Panc1 (cell line): ENCODE data around the gene DUOX1. TPM values are rescaled to one million over a fixed set of nuclear protein-coding genes. Genes with fewer than 3 reads are reported as not detected.

Experiments used
- ATAC-seq: fragments of 200-7000 bp; cut with Tn5 transposase; 2 replicates; pipeline ENCODE4 v1.9.1; 2020; ENCODE audit warnings: mild to moderate bottlenecking, moderate library complexity
- BruUV-seq: library from RNA; stranded (reverse); fragments of 400-500 nt; replicated peaks from 2 replicates; lab custom pipeline; 2021; lab: Mats Ljungman, UMichigan
- CTCF ChIA-PET: fragments of 300-600 bp; sonication (Branson Sonifier 250); formaldehyde crosslinking; loops from one replicate; lab custom pipeline; 2022; ENCODE audit warnings: antibody characterized with exemption; lab: Charles Lee
- POLR2A ChIA-PET: fragments of 300-600 bp; sonication (Branson Sonifier 250); formaldehyde crosslinking; loops from one replicate; lab custom pipeline; 2022; ENCODE audit warnings: antibody characterized with exemption; lab: Charles Lee
- DNase-seq: peaks from one replicate; pipeline ENCODE4 v3.0.0-alpha.2; 2010; ENCODE audit warnings: low read depth, low spot score
- H3K27ac ChIP-seq: 2 replicates; pipeline ENCODE4 v1.5.1; 2011; ENCODE audit warnings: mild to moderate bottlenecking, low read length, inconsistent platforms
- H3K27me3 ChIP-seq: fragments of 200-500 bp; sonication (Bioruptor generic); 2 replicates; pipeline ENCODE4 v1.6.0; 2014; ENCODE audit warnings: low read length, inconsistent platforms; ENCODE audit not compliant: control insufficient read depth, insufficient read depth
- H3K36me3 ChIP-seq: fragments of 200-500 bp; sonication (Bioruptor generic); 2 replicates; pipeline ENCODE4 v1.5.1; 2014; ENCODE audit warnings: inconsistent platforms, mild to moderate bottlenecking, low read length, moderate library complexity; ENCODE audit not compliant: control insufficient read depth, insufficient read depth
- H3K4me1 ChIP-seq: 2 replicates; pipeline ENCODE4 v1.5.1; 2011; ENCODE audit warnings: inconsistent platforms, mild to moderate bottlenecking, low read length, moderate library complexity; ENCODE audit not compliant: control insufficient read depth, insufficient read depth
- H3K4me3 ChIP-seq, 2 experiments: 2 replicates each; pipeline ENCODE4 v1.5.1; 2011 to 2012; ENCODE audit warnings: low read depth in 2 of 2, low read length in 2 of 2, mild to moderate bottlenecking in 2 of 2, inconsistent platforms in 1 of 2, moderate library complexity in 1 of 2
- H3K9me3 ChIP-seq: fragments of 200-500 bp; sonication (Bioruptor generic); 2 replicates; pipeline ENCODE4 v1.5.1; 2014; ENCODE audit warnings: low read depth, mild to moderate bottlenecking, inconsistent platforms, low read length, moderate library complexity; ENCODE audit not compliant: control insufficient read depth, insufficient read depth
- CTCF ChIP-seq: fragments of 450-650 bp; IDR thresholded peaks from 2 replicates; pipeline ENCODE4 v1.5.1; 2017; ENCODE audit warnings: mild to moderate bottlenecking
- POLR2AphosphoS5 ChIP-seq: IDR thresholded peaks from 2 replicates; pipeline ENCODE4 v1.6.1; 2012; ENCODE audit warnings: mild to moderate bottlenecking, low read depth, low read length, moderate library complexity
- REST ChIP-seq, 2 experiments: IDR thresholded peaks; 2 replicates each; pipeline ENCODE4 v1.6.1; 2011 to 2012; ENCODE audit warnings: low read depth in 2 of 2, control low read depth in 1 of 2, low read length in 1 of 2, mild to moderate bottlenecking in 1 of 2, moderate library complexity in 1 of 2; ENCODE audit not compliant: insufficient read depth in 1 of 2
- SIN3A ChIP-seq: IDR thresholded peaks from 2 replicates; pipeline ENCODE4 v1.6.1; 2012; ENCODE audit warnings: low read depth, mild to moderate bottlenecking, low read length, moderate library complexity, borderline replicate concordance; ENCODE audit not compliant: insufficient read depth
- TCF7L2 ChIP-seq: IDR thresholded peaks from 2 replicates; pipeline ENCODE4 v1.6.1; 2011; ENCODE audit warnings: mild to moderate bottlenecking, low read depth, low read length, inconsistent platforms
- in situ Hi-C: cut with HindIII; loops from 2 replicates; pipeline ENCODE4 v1.10.0; 2016; ENCODE audit warnings: low sequenced_read_pairs, low pct_unique_long_range_greater_than_20kb
- intact Hi-C: fragments of 100-400 bp; cut with micrococcal nuclease; formaldehyde crosslinking; loops from one replicate; pipeline ENCODE4 v1.10.0; 2022; ENCODE audit not compliant: unreplicated experiment
- total RNA-seq: library from RNA; stranded (reverse); gene quantifications from one replicate; pipeline ENCODE4 v1.2.1, GENCODE V29; 2021; ENCODE audit not compliant: unreplicated experiment

Gene DUOX1
- total RNA-seq, 1 experiment from 2014 or later: 0.31 TPM

DNA sequence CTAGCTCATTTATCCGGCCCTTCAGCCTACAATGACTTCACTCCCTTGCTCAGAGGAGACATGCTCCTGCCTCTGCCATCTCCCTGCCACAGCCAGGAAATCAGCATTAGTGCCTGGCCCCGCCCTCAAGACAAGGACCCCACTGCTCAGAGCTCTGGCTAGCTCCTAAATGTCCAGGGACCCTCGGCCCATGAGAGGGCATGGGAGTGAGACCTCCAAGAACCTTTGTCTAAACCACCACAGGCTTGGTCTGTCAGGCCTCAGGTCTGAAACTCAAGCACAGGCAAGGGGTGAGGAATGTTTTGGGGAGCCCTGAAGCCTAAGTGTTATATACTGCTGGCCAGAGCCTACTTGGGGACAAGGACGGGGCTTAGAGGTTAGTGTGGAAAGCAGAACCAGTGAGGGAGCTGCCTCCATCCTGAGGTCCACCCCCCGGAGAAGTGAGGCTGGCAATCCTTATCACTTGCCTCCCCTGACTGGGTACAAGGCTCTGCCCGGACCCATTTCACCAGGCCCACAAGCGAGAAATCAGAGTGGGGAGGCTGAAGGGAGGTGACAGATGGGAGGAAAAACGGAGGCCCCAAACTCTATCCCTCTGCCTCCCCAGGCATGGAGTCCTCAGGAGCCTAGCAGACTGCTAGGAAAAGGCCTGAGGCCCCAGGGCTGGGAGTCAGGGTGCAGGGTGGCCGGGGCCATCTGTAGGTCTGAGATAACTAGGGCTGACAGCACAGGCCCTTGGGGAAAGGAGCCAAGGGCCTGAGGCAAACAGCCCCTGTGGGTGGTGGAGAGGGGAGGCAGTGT lies 39.2 kb downstream of the DUOX1 start:
- BruUV-seq: no TSS peak
- ChIA-PET POLR2A (interaction anchor here (0.6 kb wide), 2 partner anchors 19 to 163 kb away, joined by 3 to 6 read pairs; no protein-coding TSS in a partner anchor), CTCF (no interaction called here)
- no peak overlapping the region for H3K4me3 ChIP-seq
- peaks cover 4% of the 10 kb centered on the region for H3K4me1 ChIP-seq
- H3K9me3 ChIP-seq: no peaks in the 10 kb centered on the region
- no peak for TF ChIP-seq SIN3A
- no peak for TF ChIP-seq TCF7L2
- no peak for TF ChIP-seq CTCF
- no peak for TF ChIP-seq POLR2AphosphoS5
- TF ChIP-seq REST (IDR thresholded peaks at IDR 0.05; ENCODE audit: insufficient read depth in 1 of 2, low read depth in 2 of 2, low read length in 1 of 2): no peak
- no peaks in the 10 kb centered on the region for H3K36me3 ChIP-seq
- in situ Hi-C loops (no loop called here), intact Hi-C loops (no loop called here)
- DNase-seq (no peak), ATAC-seq (no peak)
- no peaks in the 10 kb centered on the region for H3K27me3 ChIP-seq
- no peak overlapping the region; the same call in 1 of the 2 replicates for H3K27ac ChIP-seq

GRCh38 chr15:45169608-45170480 lies 40.0 kb downstream of the DUOX1 start:
- TF ChIP-seq CTCF (no peak), SIN3A (no peak), TCF7L2 (no peak)
- ChIA-PET CTCF (interaction anchor here (1.7 kb wide), 1 partner anchor 9 kb away, joined by 4 read pairs; no protein-coding TSS in a partner anchor), POLR2A (interaction anchor here (0.6 kb wide), 3 partner anchors 20 to 163 kb away, joined by 3 to 6 read pairs (median 3); no protein-coding TSS in a partner anchor)
- Histone ChIP-seq H3K9me3 (no peaks in the 10 kb centered on the region), H3K27ac (no peak overlapping the region), H3K4me1 (peaks cover 4% of the 10 kb centered on the region), H3K4me3 (no peak overlapping the region), H3K36me3 (no peaks in the 10 kb centered on the region), H3K27me3 (no peaks in the 10 kb centered on the region)
- intact Hi-C loops (no loop called here), in situ Hi-C loops (no loop called here)
- BruUV-seq: no TSS peak
- ATAC-seq: no peak
- no peak for DNase-seq
